ENCODE data around the gene OR51E1.

The OR51E1 gene

GRCh38 chr11:4611986-4612385, 31.8 kb upstream of the OR51E1 start:
- peaks cover 11 to 15% (median 13%) of the 10 kb centered on the region in 4 experiments for H3K4me1 ChIP-seq (ENCODE audit: control extremely low read depth in 1 of 4, control insufficient read depth in 4 of 4, insufficient read depth in 4 of 4, low read length in 3 of 4)
- H3K27ac ChIP-seq (ENCODE audit: insufficient read depth in 1 of 2, low read depth in 1 of 2, low read length in 2 of 2, poor library complexity in 1 of 2, severe bottlenecking in 2 of 2) = no peak overlapping the region
- ChIA-PET POLR2A (no interaction called here), CTCF (interaction anchor here (1.4 kb wide), 1 partner anchor 15 kb away, joined by 4 read pairs; no protein-coding TSS in a partner anchor)
- H3K27me3 ChIP-seq (replicated peaks in 2 of 5; ENCODE audit: control insufficient read depth in 4 of 5, insufficient read depth in 5 of 5, low read length in 4 of 5) = no peaks in the 10 kb centered on the region
- no peak overlapping the region for H3K4me3 ChIP-seq (ENCODE audit: control insufficient read depth in 1 of 7, extremely low read depth in 1 of 7, insufficient read depth in 4 of 7, low read depth in 2 of 7, low read length in 6 of 7)
- WGBS (ENCODE audit: insufficient coverage) = no CpG with 5 or more reads among the region's 2 CpGs
- H3K9me3 ChIP-seq (ENCODE audit: control extremely low read depth in 1 of 5, control insufficient read depth in 4 of 5, insufficient read depth in 2 of 5, low read depth in 1 of 5, low read length in 4 of 5) = no peaks in the 10 kb centered on the region
- H3K36me3 ChIP-seq (ENCODE audit: control insufficient read depth in 4 of 4, insufficient read depth in 4 of 4, low read length in 3 of 4) = no peaks in the 10 kb centered on the region
- DNase-seq = no peak

GRCh38 chr11:4615856-4616444, 27.8 kb upstream of the OR51E1 start:
- H3K27ac ChIP-seq (ENCODE audit: insufficient read depth in 1 of 2, low read depth in 1 of 2, low read length in 2 of 2, poor library complexity in 1 of 2, severe bottlenecking in 2 of 2) = no peak overlapping the region
- no peaks in the 10 kb centered on the region for H3K9me3 ChIP-seq (ENCODE audit: control extremely low read depth in 1 of 5, control insufficient read depth in 4 of 5, insufficient read depth in 2 of 5, low read depth in 1 of 5, low read length in 4 of 5)
- H3K27me3 ChIP-seq (replicated peaks in 2 of 5; ENCODE audit: control insufficient read depth in 4 of 5, insufficient read depth in 5 of 5, low read length in 4 of 5) = no peaks in the 10 kb centered on the region
- H3K4me1 ChIP-seq (ENCODE audit: control extremely low read depth in 1 of 4, control insufficient read depth in 4 of 4, insufficient read depth in 4 of 4, low read length in 3 of 4) = no peaks in the 10 kb centered on the region
- H3K36me3 ChIP-seq (ENCODE audit: control insufficient read depth in 4 of 4, insufficient read depth in 4 of 4, low read length in 3 of 4) = no peaks in the 10 kb centered on the region
- CTCF ChIA-PET = interaction anchor here (2.6 kb wide), 1 partner anchor 21 kb away, joined by 8 read pairs; the partner anchor contains the start of gene OR51D1
- POLR2A ChIA-PET = no interaction called here
- no peak overlapping the region for H3K4me3 ChIP-seq (ENCODE audit: control insufficient read depth in 1 of 7, extremely low read depth in 1 of 7, insufficient read depth in 4 of 7, low read depth in 2 of 7, low read length in 6 of 7)
- DNase-seq = no peak

GRCh38 chr11:4619514-4619913, 24.3 kb upstream of the OR51E1 start:
- Histone ChIP-seq H3K36me3 (ENCODE audit: control insufficient read depth in 4 of 4, insufficient read depth in 4 of 4, low read length in 3 of 4) (no peaks in the 10 kb centered on the region), H3K27ac (ENCODE audit: insufficient read depth in 1 of 2, low read depth in 1 of 2, low read length in 2 of 2, poor library complexity in 1 of 2, severe bottlenecking in 2 of 2) (no peak overlapping the region), H3K4me3 (ENCODE audit: control insufficient read depth in 1 of 7, extremely low read depth in 1 of 7, insufficient read depth in 4 of 7, low read depth in 2 of 7, low read length in 6 of 7) (no peak overlapping the region), H3K27me3 (replicated peaks in 2 of 5; ENCODE audit: control insufficient read depth in 4 of 5, insufficient read depth in 5 of 5, low read length in 4 of 5) (no peaks in the 10 kb centered on the region), H3K9me3 (ENCODE audit: control extremely low read depth in 1 of 5, control insufficient read depth in 4 of 5, insufficient read depth in 2 of 5, low read depth in 1 of 5, low read length in 4 of 5) (peaks cover 0 to 3% (median 0%) of the 10 kb centered on the region in 5 experiments), H3K4me1 (ENCODE audit: control extremely low read depth in 1 of 4, control insufficient read depth in 4 of 4, insufficient read depth in 4 of 4, low read length in 3 of 4) (no peaks in the 10 kb centered on the region)
- ChIA-PET CTCF (no interaction called here), POLR2A (no interaction called here)
- DNase-seq = peak in 1 of 3 donors; percentile 5
- 100% methylated on average over 4 of the region's 9 CpGs for WGBS (ENCODE audit: insufficient coverage)

- H3K4me3 ChIP-seq (ENCODE audit: control insufficient read depth in 1 of 7, extremely low read depth in 1 of 7, insufficient read depth in 4 of 7, low read depth in 2 of 7, low read length in 6 of 7) = no peak overlapping the region
- H3K4me1 ChIP-seq (ENCODE audit: control extremely low read depth in 1 of 4, control insufficient read depth in 4 of 4, insufficient read depth in 4 of 4, low read length in 3 of 4) = no peaks in the 10 kb centered on the region
- H3K27ac ChIP-seq (ENCODE audit: insufficient read depth in 1 of 2, low read depth in 1 of 2, low read length in 2 of 2, poor library complexity in 1 of 2, severe bottlenecking in 2 of 2) = no peak overlapping the region
- DNase-seq = peak; percentile 58 to 76 (median 73)
- H3K27me3 ChIP-seq (replicated peaks in 2 of 5; ENCODE audit: control insufficient read depth in 4 of 5, insufficient read depth in 5 of 5, low read length in 4 of 5) = no peaks in the 10 kb centered on the region
- peaks cover 0 to 12% (median 2%) of the 10 kb centered on the region in 5 experiments for H3K9me3 ChIP-seq (ENCODE audit: control extremely low read depth in 1 of 5, control insufficient read depth in 4 of 5, insufficient read depth in 2 of 5, low read depth in 1 of 5, low read length in 4 of 5)
- 55% methylated on average over 10 of the region's 15 CpGs for WGBS (ENCODE audit: insufficient coverage)
- POLR2A ChIA-PET = no interaction called here
- H3K36me3 ChIP-seq (ENCODE audit: control insufficient read depth in 4 of 4, insufficient read depth in 4 of 4, low read length in 3 of 4) = no peaks in the 10 kb centered on the region
- CTCF ChIA-PET = interaction anchor here (1.0 to 2.1 kb wide), 3 partner anchors 10 to 87 kb away, joined by 3 to 11 read pairs (median 4); partner anchors contain the start of gene OR51D1
These were observed 17.3 kb upstream of the OR51E1 start for GRCh38 chr11:4626207-4627099.

GRCh38 chr11:4636136-4636535, 7.6 kb upstream of the OR51E1 start:
- WGBS (ENCODE audit: insufficient coverage) = 96% methylated on average over 2 of the region's 2 CpGs
- H3K27me3 ChIP-seq (replicated peaks in 2 of 5; ENCODE audit: control insufficient read depth in 4 of 5, insufficient read depth in 5 of 5, low read length in 4 of 5) = peaks cover 0 to 3% (median 0%) of the 10 kb centered on the region in 5 experiments
- no peak overlapping the region for H3K27ac ChIP-seq (ENCODE audit: insufficient read depth in 1 of 2, low read depth in 1 of 2, low read length in 2 of 2, poor library complexity in 1 of 2, severe bottlenecking in 2 of 2)
- H3K4me1 ChIP-seq (ENCODE audit: control extremely low read depth in 1 of 4, control insufficient read depth in 4 of 4, insufficient read depth in 4 of 4, low read length in 3 of 4) = peaks cover 0 to 3% (median 0%) of the 10 kb centered on the region in 4 experiments
- ChIA-PET POLR2A (no interaction called here), CTCF (interaction anchor here (0.6 to 3.4 kb wide), 20 partner anchors 8 to 568 kb away, joined by 3 to 38 read pairs (median 5); partner anchors contain the start of gene TRIM68)
- no peaks in the 10 kb centered on the region for H3K36me3 ChIP-seq (ENCODE audit: control insufficient read depth in 4 of 4, insufficient read depth in 4 of 4, low read length in 3 of 4)
- H3K4me3 ChIP-seq (ENCODE audit: control insufficient read depth in 1 of 7, extremely low read depth in 1 of 7, insufficient read depth in 4 of 7, low read depth in 2 of 7, low read length in 6 of 7) = no peak overlapping the region
- no peaks in the 10 kb centered on the region for H3K9me3 ChIP-seq (ENCODE audit: control extremely low read depth in 1 of 5, control insufficient read depth in 4 of 5, insufficient read depth in 2 of 5, low read depth in 1 of 5, low read length in 4 of 5)
- no peak for DNase-seq

GRCh38 chr11:4636962-4637661, 6.7 kb upstream of the OR51E1 start, which contains the start of gene OR51D1:
TSS of gene OR51D1 (plus strand) at chr11:4637477. CDS start at chr11:4639791, 2,314 bp downstream.
- ChIA-PET CTCF (interaction anchor here (0.5 to 3.4 kb wide), 24 partner anchors 8 to 567 kb away, joined by 3 to 38 read pairs (median 4); partner anchors contain the start of gene TRIM68), POLR2A (no interaction called here)
- peak; percentile 68 to 81 (median 79) for DNase-seq
- Histone ChIP-seq H3K36me3 (ENCODE audit: control insufficient read depth in 4 of 4, insufficient read depth in 4 of 4, low read length in 3 of 4) (no peaks in the 10 kb centered on the region), H3K4me1 (ENCODE audit: control extremely low read depth in 1 of 4, control insufficient read depth in 4 of 4, insufficient read depth in 4 of 4, low read length in 3 of 4) (peaks cover 0 to 3% (median 0%) of the 10 kb centered on the region in 4 experiments), H3K27me3 (replicated peaks in 2 of 5; ENCODE audit: control insufficient read depth in 4 of 5, insufficient read depth in 5 of 5, low read length in 4 of 5) (peaks cover 0 to 3% (median 0%) of the 10 kb centered on the region in 5 experiments), H3K27ac (ENCODE audit: insufficient read depth in 1 of 2, low read depth in 1 of 2, low read length in 2 of 2, poor library complexity in 1 of 2, severe bottlenecking in 2 of 2) (no peak within 1 kb of the TSS), H3K9me3 (ENCODE audit: control extremely low read depth in 1 of 5, control insufficient read depth in 4 of 5, insufficient read depth in 2 of 5, low read depth in 1 of 5, low read length in 4 of 5) (no peaks in the 10 kb centered on the region), H3K4me3 (ENCODE audit: control insufficient read depth in 1 of 7, extremely low read depth in 1 of 7, insufficient read depth in 4 of 7, low read depth in 2 of 7, low read length in 6 of 7) (peak within 1 kb of the TSS in 1 of 7 experiments; percentile 60)
- 47% methylated on average over 12 of the region's 21 CpGs for WGBS (ENCODE audit: insufficient coverage)

Data from common myeloid progenitor, CD34-positive (primary cell).